HG02870 (cell line): ENCODE measurements around the gene SERPINA3.

Experiments
- ATAC-seq: cut with Tn5 transposase; IDR thresholded peaks from one replicate; pipeline ENCODE4 v1.9.1; 2021; ENCODE audit warnings: mild to moderate bottlenecking, moderate library complexity; ENCODE audit not compliant: unreplicated experiment

The SERPINA3 gene

DNA sequence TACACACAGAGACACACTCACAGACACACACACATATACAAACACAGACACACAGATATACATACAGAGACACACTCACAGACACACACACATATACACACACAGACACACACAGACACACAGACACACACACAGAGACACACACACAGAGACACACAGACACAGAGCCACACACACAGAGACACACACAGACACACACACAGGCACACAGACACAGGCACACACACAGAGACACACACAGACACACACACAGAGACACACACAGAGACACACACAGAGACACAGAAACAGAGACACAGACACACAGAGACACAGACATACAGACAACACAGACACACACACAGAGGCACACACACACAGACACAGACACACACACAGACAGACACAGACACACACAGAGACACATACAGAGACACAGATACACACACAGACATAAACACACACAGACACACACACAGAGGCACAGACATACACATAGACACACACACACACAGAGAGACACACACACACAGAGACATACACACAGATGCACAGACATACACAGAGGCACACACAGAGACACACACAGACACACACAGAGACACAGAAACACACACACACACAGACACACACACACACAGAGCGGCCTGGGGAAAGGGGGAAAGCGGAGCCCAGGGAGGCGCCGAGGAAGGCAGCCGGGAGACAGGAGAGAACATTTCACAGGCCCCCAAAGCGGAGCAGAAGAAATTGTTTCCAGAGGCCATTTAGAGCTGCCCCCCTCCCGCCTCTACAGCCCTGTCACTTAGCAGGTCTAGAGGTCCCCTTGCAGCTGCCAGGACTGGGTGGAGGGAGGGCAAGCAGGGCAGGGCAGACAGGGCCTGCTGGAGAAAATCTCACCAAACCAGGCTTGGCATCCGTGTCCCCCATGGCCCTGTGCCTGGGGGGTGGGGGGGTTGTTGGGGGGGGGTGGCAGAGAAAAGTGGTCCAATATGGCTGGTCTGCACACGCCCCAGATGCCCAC lies 38.9 kb downstream of the SERPINA3 start:
- no peak for ATAC-seq

DNA sequence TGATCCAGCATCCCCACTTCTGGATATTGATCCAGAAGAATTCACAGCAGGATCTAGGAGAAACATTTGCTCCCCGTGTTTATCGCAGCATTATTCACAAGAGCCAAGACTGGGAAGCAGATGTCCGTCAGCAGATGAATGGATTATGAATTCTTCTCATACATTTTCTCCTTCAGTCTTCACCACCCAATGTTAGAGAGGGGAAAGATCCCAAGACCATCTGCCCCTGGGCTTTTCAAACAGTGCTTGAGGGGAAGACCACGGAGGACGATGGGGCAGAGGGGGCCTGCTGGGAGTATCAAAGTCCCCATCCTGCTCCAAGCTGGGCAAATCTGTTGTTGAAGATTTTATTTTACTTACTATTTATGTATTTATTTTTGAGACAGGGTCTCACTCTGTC lies 41.1 kb downstream of the SERPINA3 start:
- no peak for ATAC-seq

DNA sequence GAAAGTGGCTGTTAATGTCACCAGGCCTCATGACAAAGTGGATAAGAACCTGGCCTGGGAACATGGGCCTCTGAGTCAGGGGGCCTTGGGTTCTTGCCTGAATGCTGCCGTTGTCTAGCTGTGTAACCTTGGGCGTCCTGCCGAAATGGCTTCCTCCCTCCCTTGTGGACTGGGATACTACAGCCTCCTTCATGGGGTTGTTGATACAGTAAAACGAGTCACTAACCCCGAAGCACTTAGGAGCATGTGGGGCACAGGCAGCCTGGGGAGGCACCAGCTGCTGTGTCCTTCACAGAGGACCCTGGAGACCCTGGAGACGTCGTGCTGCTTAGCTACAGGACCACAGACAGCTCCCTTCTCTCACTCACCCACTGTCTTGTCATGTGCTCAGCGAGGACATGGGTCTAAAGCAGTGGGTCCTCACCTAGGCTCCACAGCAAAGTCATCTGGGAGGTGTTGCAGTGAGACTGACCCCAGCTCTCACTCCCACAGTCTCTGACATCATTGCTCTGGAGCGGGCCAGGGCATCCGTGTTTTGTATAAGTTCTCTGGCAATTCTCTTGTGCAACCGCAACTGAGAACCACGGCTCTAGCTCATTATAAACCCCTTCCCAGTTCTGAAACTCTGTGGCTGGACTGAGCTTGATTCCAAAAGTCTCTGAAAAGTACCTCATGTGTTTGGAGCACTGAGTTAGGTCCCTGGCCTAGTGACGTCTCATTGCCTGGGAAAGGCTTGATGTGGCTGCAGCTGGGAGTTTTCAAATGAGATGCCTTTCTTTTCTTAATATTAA lies 42.1 kb downstream of the SERPINA3 start:
- ATAC-seq, result no peak

DNA sequence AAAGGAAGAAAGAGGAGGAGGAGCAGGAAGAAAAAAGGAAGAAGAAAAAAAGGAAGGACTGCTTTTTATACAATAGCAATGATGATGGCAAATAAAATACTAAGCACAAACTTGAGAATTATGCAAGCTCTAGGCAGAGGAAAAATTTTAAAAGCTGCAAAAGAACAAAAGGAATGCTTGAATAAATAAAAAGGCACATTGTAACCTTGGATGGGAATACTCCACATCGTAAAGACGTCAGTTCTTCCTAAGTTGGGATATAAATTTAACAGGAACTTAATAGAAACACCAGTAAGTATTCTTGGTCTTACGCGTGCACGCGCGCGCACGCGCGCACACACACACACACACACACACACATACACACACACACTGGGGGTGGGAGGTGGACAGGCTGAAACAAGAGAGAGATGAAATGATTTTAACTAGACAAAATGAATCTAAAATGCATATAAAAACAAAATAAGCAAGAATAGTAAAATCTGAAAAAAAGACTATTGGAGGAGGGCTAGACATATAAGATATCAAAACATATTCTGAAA lies 43.0 kb downstream of the SERPINA3 start:
- no peak for ATAC-seq

DNA sequence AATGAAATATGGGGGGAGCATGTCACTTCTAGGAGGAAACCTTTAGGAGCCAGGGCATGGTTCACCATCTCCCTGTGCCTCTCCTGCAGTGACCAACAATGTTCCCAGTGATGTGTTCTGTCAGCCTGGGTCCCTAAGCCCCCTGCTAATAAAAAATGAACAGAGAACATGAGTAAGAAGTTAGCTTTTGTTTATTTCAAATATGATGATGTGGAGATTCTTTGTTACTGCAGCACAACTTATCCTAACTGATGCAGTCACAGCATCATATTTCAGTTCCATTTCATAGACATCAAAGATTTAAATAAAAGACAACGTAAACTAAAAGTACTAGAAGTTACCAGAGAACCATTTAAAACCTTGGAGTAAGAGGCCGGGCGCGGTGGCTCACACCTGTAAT lies 43.9 kb downstream of the SERPINA3 start:
- ATAC-seq, result no peak

DNA sequence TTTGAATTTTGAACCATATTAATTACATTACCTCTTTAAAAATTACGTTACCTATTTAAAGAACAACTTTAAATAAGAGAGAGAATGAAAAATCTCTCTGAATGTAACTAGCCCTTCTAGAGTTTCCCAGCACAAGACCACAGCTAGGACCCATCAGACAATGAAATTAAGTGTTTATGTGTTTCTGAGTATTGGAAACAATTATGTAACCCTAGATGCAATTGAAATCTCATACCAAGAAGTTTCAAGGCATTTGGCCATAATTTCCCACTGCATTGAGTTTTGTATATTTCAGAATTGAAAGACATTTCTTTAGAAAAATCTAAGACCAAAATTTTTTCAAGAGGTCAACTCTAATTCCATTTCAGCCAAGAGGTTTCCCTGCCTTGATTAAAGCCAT lies 47.1 kb downstream of the SERPINA3 start:
- no peak for ATAC-seq

DNA sequence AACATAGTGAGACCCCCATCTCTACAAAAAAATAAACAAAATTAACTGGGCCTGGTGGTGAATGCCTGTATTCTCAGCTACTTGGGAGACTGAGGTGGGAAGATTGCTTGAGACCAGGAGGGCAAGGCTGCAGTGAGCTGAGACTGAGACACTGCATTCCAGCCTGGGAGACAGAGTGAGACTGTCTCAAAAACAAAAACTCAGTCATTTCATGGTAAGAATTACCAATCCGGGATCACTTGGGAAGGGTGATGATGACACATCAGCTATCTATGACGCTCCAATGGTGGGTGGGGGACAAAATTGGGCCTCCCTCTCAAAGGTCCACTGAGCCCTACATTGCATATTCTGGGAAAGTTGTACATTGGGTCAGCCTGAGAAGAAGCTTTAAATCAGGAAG lies 47.7 kb downstream of the SERPINA3 start:
- no peak for ATAC-seq

DNA sequence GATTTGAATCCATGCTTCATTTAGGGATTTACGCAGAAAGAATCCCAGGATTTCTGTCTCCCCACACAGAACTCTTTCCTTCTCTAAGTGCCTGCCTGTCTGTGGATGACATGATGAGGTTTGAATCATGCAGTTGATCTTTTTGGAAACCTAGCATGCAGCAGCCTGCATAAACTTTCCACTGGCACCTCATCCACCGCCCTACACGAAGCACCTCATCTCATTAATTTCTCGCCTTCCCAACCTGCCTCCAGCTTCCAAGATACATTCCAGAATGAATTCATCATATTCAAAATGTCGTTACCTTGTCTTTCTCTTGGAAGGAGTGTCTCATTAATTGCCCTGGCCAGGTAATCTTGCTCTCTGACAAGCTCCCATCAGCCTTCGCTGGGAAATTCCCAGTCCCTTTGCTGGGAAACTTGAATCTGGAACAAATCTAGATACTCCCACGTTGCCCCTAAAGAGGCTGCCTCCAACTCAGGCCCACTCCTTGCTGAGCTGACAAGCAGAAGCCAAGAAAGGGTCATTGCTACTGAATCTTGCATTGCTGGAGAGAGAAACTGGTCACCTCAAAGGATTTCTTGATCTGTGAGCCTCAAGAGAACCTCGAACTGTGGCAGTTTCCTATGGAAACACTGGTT lies 48.2 kb downstream of the SERPINA3 start:
- no peak for ATAC-seq

DNA sequence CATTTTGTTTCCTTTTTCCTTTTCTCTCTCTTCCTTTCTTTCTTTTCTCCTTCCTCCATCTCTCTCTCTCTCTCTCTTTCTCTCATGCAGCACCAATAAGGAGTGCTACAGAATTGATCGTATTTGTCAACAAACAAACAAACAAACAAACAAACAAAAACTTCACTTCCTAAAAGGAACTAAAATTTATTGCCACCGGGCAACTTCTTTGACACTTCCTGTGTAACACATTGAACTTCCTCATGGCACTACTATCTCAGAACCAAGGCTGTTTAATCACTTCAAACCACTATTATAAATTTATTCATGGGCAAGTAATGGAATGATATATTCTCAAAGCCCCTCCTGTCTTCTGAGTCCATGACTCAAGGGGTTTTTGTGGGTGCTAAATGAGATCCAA lies 51.3 kb downstream of the SERPINA3 start:
- ATAC-seq, result no peak

DNA sequence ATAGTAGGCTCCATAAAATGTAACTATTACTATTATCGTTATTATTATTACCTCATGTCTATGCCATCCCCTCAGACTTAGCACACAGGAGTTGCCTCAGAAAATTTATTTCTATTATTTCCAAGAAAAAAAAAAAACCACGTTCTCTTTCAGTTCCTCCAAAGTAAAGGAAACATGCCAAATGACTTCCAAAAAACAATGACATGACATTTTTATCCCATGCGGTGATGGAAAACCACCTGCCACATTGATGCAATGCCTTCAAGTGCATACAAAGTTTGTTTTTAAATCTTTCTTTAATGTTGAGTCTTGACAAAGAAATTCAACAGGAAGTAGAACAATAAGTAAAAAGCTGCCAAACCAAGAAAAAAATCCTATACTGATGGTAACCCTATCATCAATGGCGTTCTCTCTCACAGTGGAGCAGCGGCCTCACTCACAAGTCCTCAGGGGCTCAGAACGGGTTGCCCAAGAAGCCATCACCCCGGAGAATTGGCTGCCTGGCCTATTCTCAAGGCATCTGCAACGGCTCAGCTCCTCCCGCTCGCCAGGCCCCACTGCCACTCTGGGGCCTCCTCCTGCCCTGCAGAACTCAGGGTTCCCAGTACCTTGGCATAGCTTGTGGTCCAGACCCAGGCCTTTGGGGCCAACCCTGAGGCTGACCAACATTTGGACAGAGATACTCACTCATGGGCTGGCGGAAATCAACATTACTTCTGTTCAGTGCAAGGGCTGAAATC lies 51.9 kb downstream of the SERPINA3 start:
- ATAC-seq, result no peak

DNA sequence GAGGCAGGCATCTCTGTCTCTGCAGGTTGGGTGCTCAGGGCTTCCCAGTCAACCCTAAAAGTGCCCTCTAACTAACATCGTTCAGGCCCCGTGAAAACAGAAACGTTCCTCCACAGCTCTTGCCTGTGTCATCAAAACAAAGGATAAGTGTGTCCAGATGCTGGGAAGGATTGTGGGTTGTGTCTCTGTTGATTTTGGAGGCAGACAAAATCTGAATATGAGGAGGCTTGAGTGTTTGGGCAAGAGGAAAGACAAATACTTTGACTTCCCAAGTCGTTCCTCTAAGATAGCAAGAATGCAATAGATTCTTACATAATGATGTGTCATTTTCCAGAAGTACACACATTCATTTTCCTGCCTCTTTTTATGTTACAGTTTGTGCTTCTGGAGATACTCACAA lies 52.9 kb downstream of the SERPINA3 start:
- no peak for ATAC-seq

DNA sequence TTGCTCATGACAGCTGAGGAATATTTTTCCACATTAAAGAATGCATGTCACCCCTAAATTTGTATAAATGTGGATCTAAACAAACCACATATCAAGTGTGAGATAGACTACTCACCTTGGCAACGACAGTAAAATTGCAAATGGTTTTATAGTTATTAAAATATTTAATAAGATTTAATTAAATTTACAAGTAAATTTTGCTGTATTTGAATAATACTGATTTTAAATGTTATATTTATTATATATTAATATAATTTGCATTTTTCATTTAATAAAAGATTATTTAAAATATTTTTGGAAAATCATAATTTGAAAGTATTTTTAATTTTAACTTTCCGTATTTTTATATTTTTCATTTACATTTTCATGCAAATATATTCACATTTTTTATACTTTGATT lies 53.4 kb downstream of the SERPINA3 start:
- ATAC-seq, result no peak

DNA sequence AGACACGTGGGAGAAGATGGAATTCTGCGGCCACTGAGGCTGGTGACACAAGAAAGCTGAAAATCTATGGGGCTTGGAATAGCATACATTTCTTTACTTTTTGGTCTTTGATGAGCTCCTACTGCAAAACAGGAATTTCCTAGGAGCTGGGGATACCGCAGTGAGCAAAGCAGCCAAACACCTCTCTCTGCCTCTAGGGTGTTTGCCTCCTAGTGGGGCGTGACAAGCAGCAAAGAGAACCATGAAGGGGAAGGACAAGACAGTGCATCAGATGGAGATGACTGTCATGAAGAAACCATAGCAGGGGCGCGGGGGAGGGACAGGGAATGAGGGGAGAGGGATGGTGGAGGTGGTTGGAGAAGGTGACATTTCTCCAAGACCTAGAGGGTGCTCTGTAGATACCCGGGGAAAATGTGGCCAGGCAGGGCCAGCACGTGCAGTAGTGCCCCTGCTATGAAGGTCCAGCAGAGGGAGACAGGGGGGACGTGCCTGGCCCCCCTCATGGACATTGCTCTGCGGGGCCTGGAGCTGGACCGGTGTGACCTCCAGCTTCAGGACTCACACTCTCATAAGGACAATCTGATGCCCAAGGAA lies 58.6 kb downstream of the SERPINA3 start:
- no peak for ATAC-seq

DNA sequence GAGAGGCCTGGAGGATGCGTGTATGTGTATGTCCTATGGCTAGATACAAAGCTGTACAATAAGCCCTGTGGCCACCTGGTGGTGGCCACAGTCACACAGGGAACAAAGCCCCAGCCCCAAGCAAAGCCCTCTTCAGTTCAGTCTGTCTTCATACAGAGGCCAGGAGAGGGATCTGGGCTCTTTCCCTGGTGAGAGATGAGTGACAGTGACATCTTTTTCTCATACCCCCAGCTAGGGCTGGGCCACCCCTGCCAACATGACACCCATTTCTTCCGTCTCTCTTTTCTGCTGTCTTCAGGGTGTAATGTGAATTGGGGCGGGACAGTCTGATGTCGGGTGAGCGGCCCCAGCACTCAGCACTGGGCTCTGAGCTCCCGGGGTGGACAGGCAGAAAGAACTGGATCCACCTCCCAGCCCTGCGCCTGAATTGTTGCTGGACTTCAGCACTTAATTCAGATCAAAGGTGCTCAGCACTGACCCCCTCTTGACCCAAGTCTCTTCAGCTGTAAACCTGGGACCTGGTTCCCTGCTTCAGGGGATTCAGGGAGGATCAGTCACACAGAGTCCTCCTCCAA lies 59.8 kb downstream of the SERPINA3 start:
- ATAC-seq, result no peak

DNA sequence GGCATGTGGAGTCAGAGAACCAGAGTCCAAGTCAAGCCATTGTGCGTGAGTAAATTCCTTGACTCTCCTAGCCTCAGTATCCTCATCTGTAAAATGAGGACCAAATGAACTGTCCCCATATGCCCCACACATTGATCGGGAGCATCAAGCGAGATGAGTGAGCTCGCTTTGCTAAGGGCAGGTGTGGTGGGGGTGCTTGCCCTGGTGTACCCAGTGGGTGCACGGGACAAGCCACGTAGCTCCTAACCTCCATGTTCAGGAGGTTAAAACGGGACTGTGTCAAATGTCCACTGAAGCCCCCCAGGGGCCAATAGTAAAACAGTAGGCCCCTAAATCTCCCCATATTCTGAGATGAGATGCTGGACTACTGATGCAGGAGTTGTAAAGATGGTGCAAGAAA lies 60.9 kb downstream of the SERPINA3 start:
- no peak for ATAC-seq
